ENCODE measurements around the gene VSTM5. TPM values are rescaled to one million over a fixed set of nuclear protein-coding genes. Genes with fewer than 3 reads are reported as not detected.

VSTM5 gene
- total RNA-seq, 1 experiment from 2014 or later = not detected

GRCh38 chr11:93841446-93841845 is 9.0 kb downstream of the VSTM5 start:
- BruUV-seq (replicated peaks) = no TSS peak
- intact Hi-C loops (cut with micrococcal nuclease; ENCODE audit: unreplicated experiment) = no loop called here
- H3K27me3 ChIP-seq (replicated peaks; ENCODE audit: insufficient read depth, low read depth, low read length, poor library complexity) = no peaks in the 10 kb centered on the region
- H3K4me1 ChIP-seq (ENCODE audit: insufficient read depth, low read length, poor library complexity, severe bottlenecking) = no peaks in the 10 kb centered on the region
- ChIA-PET CTCF (no interaction called here), POLR2A (ENCODE audit: low non-redundant PET) (no interaction called here)
- no peak overlapping the region for H3K4me3 ChIP-seq (ENCODE audit: low read depth, low read length, poor library complexity, severe bottlenecking)
- no peak for DNase-seq (ENCODE audit: low spot score)
- no peaks in the 10 kb centered on the region for H3K9me3 ChIP-seq (ENCODE audit: low read depth, low read length, poor library complexity, severe bottlenecking)
- H3K27ac ChIP-seq (ENCODE audit: low read depth, low read length, poor library complexity, severe bottlenecking) = no peak overlapping the region
- H3K36me3 ChIP-seq (ENCODE audit: insufficient read depth, low read length, poor library complexity, severe bottlenecking) = no peaks in the 10 kb centered on the region
- TF ChIP-seq EZH2 (IDR thresholded peaks at IDR 0.05; ENCODE audit: borderline replicate concordance, low read depth, low read length, poor library complexity, severe bottlenecking) (no peak), CTCF (conservative IDR thresholded peaks at IDR 0.05; ENCODE audit: low read depth, low read length) (no peak)

GRCh38 chr11:93840981-93841380 is 9.4 kb downstream of the VSTM5 start:
- DNase-seq (ENCODE audit: low spot score) = no peak
- Histone ChIP-seq H3K4me1 (ENCODE audit: insufficient read depth, low read length, poor library complexity, severe bottlenecking) (no peaks in the 10 kb centered on the region), H3K36me3 (ENCODE audit: insufficient read depth, low read length, poor library complexity, severe bottlenecking) (no peaks in the 10 kb centered on the region), H3K9me3 (ENCODE audit: low read depth, low read length, poor library complexity, severe bottlenecking) (no peaks in the 10 kb centered on the region), H3K4me3 (ENCODE audit: low read depth, low read length, poor library complexity, severe bottlenecking) (no peak overlapping the region), H3K27me3 (replicated peaks; ENCODE audit: insufficient read depth, low read depth, low read length, poor library complexity) (no peaks in the 10 kb centered on the region), H3K27ac (ENCODE audit: low read depth, low read length, poor library complexity, severe bottlenecking) (no peak overlapping the region)
- no TSS peak for BruUV-seq (replicated peaks)
- TF ChIP-seq EZH2 (IDR thresholded peaks at IDR 0.05; ENCODE audit: borderline replicate concordance, low read depth, low read length, poor library complexity, severe bottlenecking) (no peak), CTCF (conservative IDR thresholded peaks at IDR 0.05; ENCODE audit: low read depth, low read length) (no peak)
- intact Hi-C loops (cut with micrococcal nuclease; ENCODE audit: unreplicated experiment) = no loop called here
- CTCF ChIA-PET = no interaction called here
- POLR2A ChIA-PET (ENCODE audit: low non-redundant PET) = no interaction called here

GRCh38 chr11:93840180-93840579 is 10.2 kb downstream of the VSTM5 start:
- H3K9me3 ChIP-seq (ENCODE audit: low read depth, low read length, poor library complexity, severe bottlenecking) = no peaks in the 10 kb centered on the region
- H3K27me3 ChIP-seq (replicated peaks; ENCODE audit: insufficient read depth, low read depth, low read length, poor library complexity) = no peaks in the 10 kb centered on the region
- H3K4me3 ChIP-seq (ENCODE audit: low read depth, low read length, poor library complexity, severe bottlenecking) = no peak overlapping the region
- TF ChIP-seq EZH2 (IDR thresholded peaks at IDR 0.05; ENCODE audit: borderline replicate concordance, low read depth, low read length, poor library complexity, severe bottlenecking) (no peak), CTCF (conservative IDR thresholded peaks at IDR 0.05; ENCODE audit: low read depth, low read length) (no peak)
- no peaks in the 10 kb centered on the region for H3K4me1 ChIP-seq (ENCODE audit: insufficient read depth, low read length, poor library complexity, severe bottlenecking)
- no peaks in the 10 kb centered on the region for H3K36me3 ChIP-seq (ENCODE audit: insufficient read depth, low read length, poor library complexity, severe bottlenecking)
- DNase-seq (ENCODE audit: low spot score) = no peak
- CTCF ChIA-PET = no interaction called here
- no peak overlapping the region for H3K27ac ChIP-seq (ENCODE audit: low read depth, low read length, poor library complexity, severe bottlenecking)
- no TSS peak for BruUV-seq (replicated peaks)
- POLR2A ChIA-PET (ENCODE audit: low non-redundant PET) = no interaction called here
- intact Hi-C loops (cut with micrococcal nuclease; ENCODE audit: unreplicated experiment) = no loop called here
